HTR-8/SVneo (cell line): Measurements from ENCODE around the gene PLS1.
"Not testable (repeated sequence)": the region's sequence is repeated elsewhere in the genome, so short reads cannot be mapped to it uniquely, and the experiment has no call there.

Experiments used
- DNase-seq: peaks from one replicate; pipeline ENCODE4 v3.0.0; 2011; ENCODE audit warnings: low spot score, mixed read lengths; ENCODE audit not compliant: insufficient read length
- FAIRE-seq: peaks from 2 replicates; lab custom pipeline; 2011; peaks lifted over from hg19 to GRCh38; lab: Jason Lieb, UNC

The PLS1 gene

GRCh38 chr3:142738396-142738795 is 142.2 kb downstream of the PLS1 start:
- no peak for DNase-seq
- FAIRE-seq = no peak

GRCh38 chr3:142746646-142747045 is 150.5 kb downstream of the PLS1 start:
- FAIRE-seq (no peak), DNase-seq (no peak)

GRCh38 chr3:142750531-142750930 is 154.3 kb downstream of the PLS1 start:
- FAIRE-seq, DNase-seq: not testable (repeated sequence)

GRCh38 chr3:142752605-142753004 is 156.4 kb downstream of the PLS1 start:
- DNase-seq, FAIRE-seq: not testable (repeated sequence)

- FAIRE-seq = no peak
- no peak for DNase-seq
Measured at GRCh38 chr3:142754494-142754893, 158.3 kb downstream of the PLS1 start.
